GM19043 (cell line): ENCODE data around the gene AURKB.
"Not testable (repeated sequence)": the region's sequence is repeated elsewhere in the genome, so short reads cannot be mapped to it uniquely, and the experiment has no call there.

Experiments used
- ATAC-seq: cut with Tn5 transposase; IDR thresholded peaks from one replicate; pipeline ENCODE4 v1.9.1; 2021; ENCODE audit warnings: low read depth; ENCODE audit not compliant: unreplicated experiment

The AURKB gene

GRCh38 chr17:8189041-8189710 is 21.2 kb downstream of the AURKB start:
- ATAC-seq: no peak

- ATAC-seq: no peak
Observed at GRCh38 chr17:8188263-8188839, 22.0 kb downstream of the AURKB start.

- ATAC-seq: no peak
Observed at GRCh38 chr17:8187517-8188262, 22.7 kb downstream of the AURKB start.

GRCh38 chr17:8186787-8187516 is 23.4 kb downstream of the AURKB start:
- ATAC-seq: no peak

GRCh38 chr17:8186446-8186786 is 24.0 kb downstream of the AURKB start:
- no peak for ATAC-seq

- ATAC-seq: no peak
Observed at GRCh38 chr17:8185582-8186445, 24.6 kb downstream of the AURKB start.

GRCh38 chr17:8176998-8177731 is 33.2 kb downstream of the AURKB start:
- ATAC-seq: no peak

GRCh38 chr17:8176197-8176940 is 34.0 kb downstream of the AURKB start, which contains the start of gene TMEM107:
TSS of gene TMEM107 (minus strand) at chr17:8176380. CDS start at chr17:8176286, 94 bp downstream.
- peak; percentile 64 for ATAC-seq

- peak; percentile 10 for ATAC-seq
Observed at GRCh38 chr17:8175795-8176196, 34.6 kb downstream of the AURKB start.

GRCh38 chr17:8173871-8174322 is 36.5 kb downstream of the AURKB start:
- ATAC-seq: no peak

- ATAC-seq: peak; percentile 56
Observed at GRCh38 chr17:8173056-8173870, 37.1 kb downstream of the AURKB start.

- not testable (repeated sequence) for ATAC-seq
Observed at GRCh38 chr17:8170186-8170585, 40.2 kb downstream of the AURKB start.

- no peak for ATAC-seq
Observed at GRCh38 chr17:8167526-8167925, 42.8 kb downstream of the AURKB start.

GRCh38 chr17:8166731-8167130 is 43.6 kb downstream of the AURKB start:
- no peak for ATAC-seq

- ATAC-seq: no peak
Observed at GRCh38 chr17:8164815-8165131, 45.6 kb downstream of the AURKB start.

GRCh38 chr17:8163978-8164814 is 46.2 kb downstream of the AURKB start:
- ATAC-seq: no peak
